Epidermal melanocyte (primary cell): ENCODE measurements around the gene EIF4A3.

Experiments
- DNase-seq: peaks from one replicate; pipeline ENCODE4 v3.0.0; 2011; ENCODE audit warnings: low spot score; ENCODE audit not compliant: insufficient read length

Gene EIF4A3

GRCh38 chr17:80113033-80113484 is 33.9 kb downstream of the EIF4A3 start:
- no peak for DNase-seq

- DNase-seq, result no peak
These were observed 34.4 kb downstream of the EIF4A3 start for GRCh38 chr17:80112471-80113032.

GRCh38 chr17:80111702-80112470 is 35.0 kb downstream of the EIF4A3 start:
- DNase-seq, result no peak

GRCh38 chr17:80110927-80111701 is 35.8 kb downstream of the EIF4A3 start:
- DNase-seq, result no peak

- DNase-seq, result no peak
These were observed 36.5 kb downstream of the EIF4A3 start for GRCh38 chr17:80110447-80110812.

GRCh38 chr17:80109713-80110446 is 37.0 kb downstream of the EIF4A3 start:
- DNase-seq, result no peak

GRCh38 chr17:80109066-80109660 is 37.8 kb downstream of the EIF4A3 start:
- no peak for DNase-seq

GRCh38 chr17:80108036-80108971 is 38.6 kb downstream of the EIF4A3 start:
- DNase-seq, result no peak

GRCh38 chr17:80107231-80108021 is 39.5 kb downstream of the EIF4A3 start:
- DNase-seq, result no peak

GRCh38 chr17:80106751-80107150 is 40.2 kb downstream of the EIF4A3 start:
- DNase-seq, result no peak

GRCh38 chr17:80106176-80106575 is 40.8 kb downstream of the EIF4A3 start:
- DNase-seq, result no peak

- DNase-seq, result no peak
These were observed 41.2 kb downstream of the EIF4A3 start for GRCh38 chr17:80105762-80106161.

- no peak for DNase-seq
These were observed 42.0 kb downstream of the EIF4A3 start for GRCh38 chr17:80104956-80105375.

GRCh38 chr17:80104321-80104955 is 42.5 kb downstream of the EIF4A3 start:
- DNase-seq, result no peak

- DNase-seq, result no peak
These were observed 43.4 kb downstream of the EIF4A3 start for GRCh38 chr17:80103449-80104085.

GRCh38 chr17:80102664-80103448 is 44.1 kb downstream of the EIF4A3 start:
- no peak for DNase-seq

GRCh38 chr17:80101946-80102663 is 44.8 kb downstream of the EIF4A3 start:
- no peak for DNase-seq
